HEK293 (cell line): ENCODE measurements around the gene RSPRY1.

Source experiments
- CTCF ChIA-PET: fragments of 350-600 bp; formaldehyde crosslinking; extraction: SDS; loops from one replicate; lab custom pipeline; 2021; ENCODE audit warnings: antibody characterized with exemption; lab: Yijun Ruan, JAX
- POLR2A ChIA-PET: fragments of 300-600 bp; formaldehyde crosslinking; extraction: SDS; loops from one replicate; lab custom pipeline; 2020; ENCODE audit warnings: antibody characterized with exemption, inconsistent platforms; lab: Yijun Ruan, JAX
- H3K27ac ChIP-seq: fragments of 200-500 bp; sonication (Bioruptor generic); 2 replicates; pipeline ENCODE4 v1.5.1; 2014; ENCODE audit warnings: low read depth, low read length, control low read depth, inconsistent platforms; ENCODE audit errors: extremely low read depth
- H3K36me3 ChIP-seq, 2 experiments: fragments of 200-500 bp in 1 of 2; sonication (Bioruptor generic) in 1 of 2; 1 replicate in 1 of 2; 2 replicates in 1 of 2; pipeline ENCODE4 v1.5.1; 2014 to 2017; ENCODE audit warnings: inconsistent platforms in 2 of 2, low read length in 2 of 2; ENCODE audit not compliant: control insufficient read depth in 2 of 2, insufficient read depth in 1 of 2
- H3K4me1 ChIP-seq: fragments of 200-500 bp; sonication (Bioruptor generic); 2 replicates; pipeline ENCODE4 v1.5.1; 2014; ENCODE audit warnings: mild to moderate bottlenecking, low read length, inconsistent platforms; ENCODE audit not compliant: control insufficient read depth, insufficient read depth
- H3K4me3 ChIP-seq: 2 replicates; pipeline ENCODE4 v1.5.1; 2011; ENCODE audit warnings: low read depth, mild to moderate bottlenecking, control low read depth, low read length, moderate library complexity
- H3K9me3 ChIP-seq: fragments of 200-500 bp; sonication (Bioruptor generic); 2 replicates; pipeline ENCODE4 v1.5.1; 2014; ENCODE audit warnings: low read depth, low read length, inconsistent platforms; ENCODE audit not compliant: control insufficient read depth, insufficient read depth
- ELK4 ChIP-seq: IDR thresholded peaks from 2 replicates; pipeline ENCODE4 v1.6.1; 2011; ENCODE audit warnings: mild to moderate bottlenecking, low read depth, low read length, borderline replicate concordance
- HOXC10 ChIP-seq: sonication (generic); formaldehyde crosslinking; IDR thresholded peaks from 2 replicates; pipeline ENCODE4 v1.8.1; 2023; ENCODE audit warnings: mild to moderate bottlenecking, missing genetic modification reagents
- HOXD13 ChIP-seq: sonication (generic); formaldehyde crosslinking; IDR thresholded peaks from 2 replicates; pipeline ENCODE4 v1.8.0; 2022; ENCODE audit warnings: missing genetic modification reagents, borderline replicate concordance
- KLF7 ChIP-seq: fragments of 450-650 bp; formaldehyde crosslinking; IDR thresholded peaks from 2 replicates; pipeline ENCODE4 v1.5.1; 2016; ENCODE audit warnings: missing biosample characterization, missing genetic modification characterization, borderline replicate concordance
- PBX3 ChIP-seq: sonication (generic); formaldehyde crosslinking; IDR thresholded peaks from 2 replicates; pipeline ENCODE4 v1.8.1; 2022; ENCODE audit warnings: mild to moderate bottlenecking, moderate library complexity, missing genetic modification reagents
- REPIN1 ChIP-seq: fragments of 450-650 bp; formaldehyde crosslinking; IDR thresholded peaks from 2 replicates; pipeline ENCODE4 v1.5.1; 2017; ENCODE audit warnings: missing biosample characterization, missing genetic modification characterization, low read depth
- ZNF221 ChIP-seq: fragments of 450-650 bp; formaldehyde crosslinking; IDR thresholded peaks from 2 replicates; pipeline ENCODE4 v1.5.1; 2017; ENCODE audit warnings: missing biosample characterization, missing genetic modification characterization, borderline replicate concordance
- ZNF24 ChIP-seq: fragments of 450-650 bp; formaldehyde crosslinking; IDR thresholded peaks from 2 replicates; pipeline ENCODE4 v1.5.1; 2016; ENCODE audit warnings: missing biosample characterization, missing genetic modification characterization
- ZNF248 ChIP-seq: fragments of 450-650 bp; formaldehyde crosslinking; IDR thresholded peaks from 2 replicates; pipeline ENCODE4 v1.5.1; 2017; ENCODE audit warnings: missing biosample characterization, missing genetic modification characterization
- ZNF302 ChIP-seq: fragments of 450-650 bp; formaldehyde crosslinking; IDR thresholded peaks from 2 replicates; pipeline ENCODE4 v1.5.1; 2016; ENCODE audit warnings: missing biosample characterization, missing genetic modification characterization, low read depth
- ZNF391 ChIP-seq: fragments of 450-650 bp; formaldehyde crosslinking; IDR thresholded peaks from 2 replicates; pipeline ENCODE4 v1.5.1; 2016; ENCODE audit warnings: low read depth, missing biosample characterization, missing genetic modification characterization, borderline replicate concordance
- ZNF433 ChIP-seq: fragments of 450-650 bp; formaldehyde crosslinking; IDR thresholded peaks from 2 replicates; pipeline ENCODE4 v1.5.1; 2016; ENCODE audit warnings: missing biosample characterization, missing genetic modification characterization, low read depth
- ZNF449 ChIP-seq: fragments of 450-650 bp; formaldehyde crosslinking; IDR thresholded peaks from 2 replicates; pipeline ENCODE4 v1.5.1; 2017; ENCODE audit warnings: missing biosample characterization, mild to moderate bottlenecking, missing genetic modification characterization, moderate library complexity
- ZNF561 ChIP-seq: fragments of 450-650 bp; IDR thresholded peaks from 2 replicates; pipeline ENCODE4 v1.5.1; 2018; ENCODE audit warnings: missing biosample characterization, missing genetic modification characterization, borderline replicate concordance
- ZNF658 ChIP-seq: fragments of 450-650 bp; formaldehyde crosslinking; IDR thresholded peaks from 2 replicates; pipeline ENCODE4; 2016; ENCODE audit warnings: missing biosample characterization, missing genetic modification characterization
- TF ChIP-seq, protein P1 (sequence below): fragments of 450-650 bp; formaldehyde crosslinking; IDR thresholded peaks from 2 replicates; pipeline ENCODE4 v1.5.0; 2017; ENCODE audit warnings: missing biosample characterization, missing genetic modification characterization, borderline replicate concordance
- TF ChIP-seq, protein P2 (sequence below): fragments of 450-650 bp; IDR thresholded peaks from 2 replicates; pipeline ENCODE4 v1.5.1; 2018; ENCODE audit warnings: missing biosample characterization, mild to moderate bottlenecking, missing genetic modification characterization
- TF ChIP-seq, protein P3 (sequence below): fragments of 450-650 bp; formaldehyde crosslinking; IDR thresholded peaks from 2 replicates; pipeline ENCODE4 v1.5.1; 2016; ENCODE audit warnings: missing biosample characterization, missing genetic modification characterization, low read depth
- TF ChIP-seq, protein P4 (sequence below): fragments of 450-650 bp; formaldehyde crosslinking; IDR thresholded peaks from 2 replicates; pipeline ENCODE4 v1.5.1; 2016; ENCODE audit warnings: missing biosample characterization, missing genetic modification characterization
- TF ChIP-seq, protein P5 (sequence below): fragments of 450-650 bp; formaldehyde crosslinking; IDR thresholded peaks from 2 replicates; pipeline ENCODE4 v1.5.1; 2016; ENCODE audit warnings: missing biosample characterization, missing genetic modification characterization, borderline replicate concordance

Gene RSPRY1

GRCh38 chr16:57229079-57229478, 43.0 kb downstream of the RSPRY1 start:
- POLR2A ChIA-PET = no interaction called here
- no peak overlapping the region for H3K4me3 ChIP-seq
- peaks cover 25 to 87% of the 10 kb centered on the region in 2 experiments for H3K36me3 ChIP-seq
- TF ChIP-seq ZNF561 (no peak), ZNF302 (no peak), PBX3 (CRISPR knock-in tag) (no peak), ZNF433 (tag by site-specific recombination) (no peak), HOXD13 (CRISPR knock-in tag) (no peak), ZNF658 (tag by site-specific recombination) (no peak), ZNF24 (tag by site-specific recombination) (no peak), ZNF221 (tag by site-specific recombination) (no peak), KLF7 (tag by site-specific recombination) (no peak), ZNF449 (tag by site-specific recombination) (no peak), REPIN1 (tag by site-specific recombination) (no peak), ZNF248 (no peak), ZNF391 (tag by site-specific recombination) (no peak), ELK4 (no peak), HOXC10 (CRISPR knock-in tag) (no peak)
- TF ChIP-seq, protein P1, sequence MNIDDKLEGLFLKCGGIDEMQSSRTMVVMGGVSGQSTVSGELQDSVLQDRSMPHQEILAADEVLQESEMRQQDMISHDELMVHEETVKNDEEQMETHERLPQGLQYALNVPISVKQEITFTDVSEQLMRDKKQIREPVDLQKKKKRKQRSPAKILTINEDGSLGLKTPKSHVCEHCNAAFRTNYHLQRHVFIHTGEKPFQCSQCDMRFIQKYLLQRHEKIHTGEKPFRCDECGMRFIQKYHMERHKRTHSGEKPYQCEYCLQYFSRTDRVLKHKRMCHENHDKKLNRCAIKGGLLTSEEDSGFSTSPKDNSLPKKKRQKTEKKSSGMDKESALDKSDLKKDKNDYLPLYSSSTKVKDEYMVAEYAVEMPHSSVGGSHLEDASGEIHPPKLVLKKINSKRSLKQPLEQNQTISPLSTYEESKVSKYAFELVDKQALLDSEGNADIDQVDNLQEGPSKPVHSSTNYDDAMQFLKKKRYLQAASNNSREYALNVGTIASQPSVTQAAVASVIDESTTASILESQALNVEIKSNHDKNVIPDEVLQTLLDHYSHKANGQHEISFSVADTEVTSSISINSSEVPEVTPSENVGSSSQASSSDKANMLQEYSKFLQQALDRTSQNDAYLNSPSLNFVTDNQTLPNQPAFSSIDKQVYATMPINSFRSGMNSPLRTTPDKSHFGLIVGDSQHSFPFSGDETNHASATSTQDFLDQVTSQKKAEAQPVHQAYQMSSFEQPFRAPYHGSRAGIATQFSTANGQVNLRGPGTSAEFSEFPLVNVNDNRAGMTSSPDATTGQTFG (tag by site-specific recombination) = no peak
- TF ChIP-seq, protein P2, sequence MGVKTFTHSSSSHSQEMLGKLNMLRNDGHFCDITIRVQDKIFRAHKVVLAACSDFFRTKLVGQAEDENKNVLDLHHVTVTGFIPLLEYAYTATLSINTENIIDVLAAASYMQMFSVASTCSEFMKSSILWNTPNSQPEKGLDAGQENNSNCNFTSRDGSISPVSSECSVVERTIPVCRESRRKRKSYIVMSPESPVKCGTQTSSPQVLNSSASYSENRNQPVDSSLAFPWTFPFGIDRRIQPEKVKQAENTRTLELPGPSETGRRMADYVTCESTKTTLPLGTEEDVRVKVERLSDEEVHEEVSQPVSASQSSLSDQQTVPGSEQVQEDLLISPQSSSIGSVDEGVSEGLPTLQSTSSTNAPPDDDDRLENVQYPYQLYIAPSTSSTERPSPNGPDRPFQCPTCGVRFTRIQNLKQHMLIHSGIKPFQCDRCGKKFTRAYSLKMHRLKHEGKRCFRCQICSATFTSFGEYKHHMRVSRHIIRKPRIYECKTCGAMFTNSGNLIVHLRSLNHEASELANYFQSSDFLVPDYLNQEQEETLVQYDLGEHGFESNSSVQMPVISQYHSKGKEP (tag by site-specific recombination) = no peak
- TF ChIP-seq, protein P3, sequence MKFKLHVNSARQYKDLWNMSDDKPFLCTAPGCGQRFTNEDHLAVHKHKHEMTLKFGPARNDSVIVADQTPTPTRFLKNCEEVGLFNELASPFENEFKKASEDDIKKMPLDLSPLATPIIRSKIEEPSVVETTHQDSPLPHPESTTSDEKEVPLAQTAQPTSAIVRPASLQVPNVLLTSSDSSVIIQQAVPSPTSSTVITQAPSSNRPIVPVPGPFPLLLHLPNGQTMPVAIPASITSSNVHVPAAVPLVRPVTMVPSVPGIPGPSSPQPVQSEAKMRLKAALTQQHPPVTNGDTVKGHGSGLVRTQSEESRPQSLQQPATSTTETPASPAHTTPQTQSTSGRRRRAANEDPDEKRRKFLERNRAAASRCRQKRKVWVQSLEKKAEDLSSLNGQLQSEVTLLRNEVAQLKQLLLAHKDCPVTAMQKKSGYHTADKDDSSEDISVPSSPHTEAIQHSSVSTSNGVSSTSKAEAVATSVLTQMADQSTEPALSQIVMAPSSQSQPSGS (tag by site-specific recombination) = no peak
- TF ChIP-seq, protein P4, sequence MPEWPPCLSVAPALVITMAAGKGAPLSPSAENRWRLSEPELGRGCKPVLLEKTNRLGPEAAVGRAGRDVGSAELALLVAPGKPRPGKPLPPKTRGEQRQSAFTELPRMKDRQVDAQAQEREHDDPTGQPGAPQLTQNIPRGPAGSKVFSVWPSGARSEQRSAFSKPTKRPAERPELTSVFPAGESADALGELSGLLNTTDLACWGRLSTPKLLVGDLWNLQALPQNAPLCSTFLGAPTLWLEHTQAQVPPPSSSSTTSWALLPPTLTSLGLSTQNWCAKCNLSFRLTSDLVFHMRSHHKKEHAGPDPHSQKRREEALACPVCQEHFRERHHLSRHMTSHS (tag by site-specific recombination) = no peak
- TF ChIP-seq, protein P5, sequence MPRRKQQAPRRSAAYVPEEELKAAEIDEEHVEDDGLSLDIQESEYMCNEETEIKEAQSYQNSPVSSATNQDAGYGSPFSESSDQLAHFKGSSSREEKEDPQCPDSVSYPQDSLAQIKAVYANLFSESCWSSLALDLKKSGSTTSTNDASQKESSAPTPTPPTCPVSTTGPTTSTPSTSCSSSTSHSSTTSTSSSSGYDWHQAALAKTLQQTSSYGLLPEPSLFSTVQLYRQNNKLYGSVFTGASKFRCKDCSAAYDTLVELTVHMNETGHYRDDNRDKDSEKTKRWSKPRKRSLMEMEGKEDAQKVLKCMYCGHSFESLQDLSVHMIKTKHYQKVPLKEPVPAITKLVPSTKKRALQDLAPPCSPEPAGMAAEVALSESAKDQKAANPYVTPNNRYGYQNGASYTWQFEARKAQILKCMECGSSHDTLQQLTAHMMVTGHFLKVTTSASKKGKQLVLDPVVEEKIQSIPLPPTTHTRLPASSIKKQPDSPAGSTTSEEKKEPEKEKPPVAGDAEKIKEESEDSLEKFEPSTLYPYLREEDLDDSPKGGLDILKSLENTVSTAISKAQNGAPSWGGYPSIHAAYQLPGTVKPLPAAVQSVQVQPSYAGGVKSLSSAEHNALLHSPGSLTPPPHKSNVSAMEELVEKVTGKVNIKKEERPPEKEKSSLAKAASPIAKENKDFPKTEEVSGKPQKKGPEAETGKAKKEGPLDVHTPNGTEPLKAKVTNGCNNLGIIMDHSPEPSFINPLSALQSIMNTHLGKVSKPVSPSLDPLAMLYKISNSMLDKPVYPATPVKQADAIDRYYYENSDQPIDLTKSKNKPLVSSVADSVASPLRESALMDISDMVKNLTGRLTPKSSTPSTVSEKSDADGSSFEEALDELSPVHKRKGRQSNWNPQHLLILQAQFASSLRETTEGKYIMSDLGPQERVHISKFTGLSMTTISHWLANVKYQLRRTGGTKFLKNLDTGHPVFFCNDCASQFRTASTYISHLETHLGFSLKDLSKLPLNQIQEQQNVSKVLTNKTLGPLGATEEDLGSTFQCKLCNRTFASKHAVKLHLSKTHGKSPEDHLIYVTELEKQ (tag by site-specific recombination) = no peak
- no peak overlapping the region for H3K27ac ChIP-seq
- H3K4me1 ChIP-seq = no peaks in the 10 kb centered on the region
- CTCF ChIA-PET = no interaction called here
- no peaks in the 10 kb centered on the region for H3K9me3 ChIP-seq
